GM12801 (cell line): Measurements from ENCODE around the gene EFCAB8.

Source experiments
- CTCF ChIP-seq: IDR thresholded peaks from one replicate; pipeline ENCODE4 v1.5.1; 2011; ENCODE audit warnings: control low read depth; ENCODE audit not compliant: insufficient read length; ENCODE audit errors: extremely low read depth

The EFCAB8 gene

DNA sequence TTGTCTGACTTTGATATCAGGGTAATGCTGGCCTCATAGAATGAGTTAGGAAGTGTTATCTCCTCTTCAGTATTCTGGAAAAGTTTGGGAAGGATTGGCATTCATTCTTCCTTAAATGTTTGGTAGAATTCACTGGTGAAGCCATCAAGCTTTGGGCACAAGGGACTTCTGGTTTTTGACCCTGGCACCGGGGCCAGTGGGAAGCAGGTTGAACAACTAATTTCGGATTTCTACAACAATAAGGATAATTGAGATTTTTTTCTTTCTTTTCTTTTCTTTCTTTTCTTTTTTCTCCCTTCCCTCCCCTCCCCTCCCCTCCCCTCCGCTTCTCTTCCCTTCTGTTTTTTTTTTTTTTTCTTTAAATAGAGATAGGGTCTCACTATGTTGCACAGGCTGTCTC, 70.4 kb downstream of the EFCAB8 start:
- no peak for TF ChIP-seq CTCF

DNA sequence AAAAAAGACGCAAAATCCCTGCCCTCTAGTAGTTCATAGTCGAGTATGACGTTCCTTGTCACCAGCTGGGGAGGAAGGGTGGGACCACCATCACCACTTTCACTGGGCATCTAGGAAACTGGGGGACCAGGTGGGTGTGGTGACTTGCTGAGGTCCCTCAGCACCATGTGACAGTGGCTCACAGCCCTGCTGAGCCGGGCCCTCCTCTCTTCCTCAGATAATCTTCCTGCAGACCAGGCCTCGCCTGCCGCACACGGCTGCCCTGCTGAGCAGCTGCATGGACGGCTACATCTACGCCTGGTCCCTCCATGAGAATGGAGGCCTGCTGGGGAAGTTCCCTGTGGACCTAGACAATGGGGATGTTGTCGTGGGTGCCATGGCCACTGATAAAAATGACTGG, 71.5 kb downstream of the EFCAB8 start:
- no peak for TF ChIP-seq CTCF

GRCh38 chr20:32930701-32931100, 72.0 kb downstream of the EFCAB8 start:
- TF ChIP-seq CTCF = no peak

GRCh38 chr20:32934580-32934979, 75.9 kb downstream of the EFCAB8 start:
- TF ChIP-seq CTCF = no peak

GRCh38 chr20:32941155-32941885, 82.6 kb downstream of the EFCAB8 start:
- no peak for TF ChIP-seq CTCF

- no peak for TF ChIP-seq CTCF
Observed at GRCh38 chr20:32943490-32944052, 84.8 kb downstream of the EFCAB8 start.

- TF ChIP-seq CTCF = no peak
Observed at GRCh38 chr20:32945710-32946221, 87.0 kb downstream of the EFCAB8 start.
